GM12878 (cell line): ENCODE measurements around the gene ROBO4. TPM values are rescaled to one million over a fixed set of nuclear protein-coding genes. Genes with fewer than 3 reads are reported as not detected.

Source experiments
- ATAC-seq: fragments of 200-7000 bp; cut with Tn5 transposase; 3 replicates; pipeline ENCODE4 v1.9.1; 2020; ENCODE audit warnings: mild to moderate bottlenecking, moderate library complexity
- BruUV-seq: library from RNA; stranded (reverse); fragments of 400-500 nt; replicated peaks from 2 replicates; lab custom pipeline; 2021; lab: Mats Ljungman, UMichigan
- CTCF ChIA-PET: fragments of 300-600 bp; sonication (Branson Sonifier 250); formaldehyde crosslinking; extraction: SDS; loops from one replicate; lab custom pipeline; 2021; ENCODE audit warnings: inconsistent platforms; lab: Yijun Ruan, JAX
- POLR2A ChIA-PET: fragments of 350-600 bp; formaldehyde crosslinking; extraction: SDS; loops from one replicate; lab custom pipeline; 2021; ENCODE audit warnings: inconsistent platforms; lab: Charles Lee
- RAD21 ChIA-PET: fragments of 300-600 bp; sonication (Branson Sonifier 250); formaldehyde crosslinking; loops from one replicate; lab custom pipeline; 2023; ENCODE audit warnings: antibody characterized with exemption; ENCODE audit not compliant: unreplicated experiment; lab: Charles Lee
- SMC1A ChIA-PET: fragments of 300-600 bp; sonication (Branson Sonifier 250); formaldehyde crosslinking; loops from one replicate; lab custom pipeline; 2023; ENCODE audit not compliant: unreplicated experiment, uncharacterized antibody; lab: Charles Lee
- DNase-seq: peaks from one replicate; pipeline ENCODE4 v3.0.0-alpha.2; 2011; ENCODE audit warnings: low read depth, low spot score
- FAIRE-seq: peaks from 3 replicates; lab custom pipeline; 2011; peaks lifted over from hg19 to GRCh38; lab: Jason Lieb, UNC
- H2AFZ ChIP-seq: 2 replicates; pipeline ENCODE4 v1.6.0; 2011; ENCODE audit warnings: low read depth, low read length, control low read depth; ENCODE audit not compliant: control insufficient read depth
- H3K27ac ChIP-seq: 2 replicates; pipeline ENCODE4 v1.5.1; 2011; ENCODE audit warnings: control low read depth; ENCODE audit not compliant: control insufficient read depth, insufficient read depth
- H3K27me3 ChIP-seq, 2 experiments: replicated peaks in 1 of 2; 2 replicates each; pipeline versions ENCODE4 v1.6.0 to v1.6.1; 2011; ENCODE audit warnings: low read length in 1 of 2; ENCODE audit not compliant: control insufficient read depth in 2 of 2, insufficient read depth in 2 of 2
- H3K36me3 ChIP-seq, 2 experiments: 2 replicates each; pipeline ENCODE4 v1.5.1; 2011; ENCODE audit warnings: low read length in 1 of 2; ENCODE audit not compliant: control insufficient read depth in 2 of 2, insufficient read depth in 2 of 2
- H3K4me1 ChIP-seq: 2 replicates; pipeline ENCODE4 v1.6.1; 2011; ENCODE audit warnings: mild to moderate bottlenecking, low read length, moderate library complexity, mixed read lengths; ENCODE audit not compliant: control insufficient read depth, insufficient read depth
- H3K4me2 ChIP-seq: 2 replicates; pipeline ENCODE4 v1.6.0; 2011; ENCODE audit warnings: control low read depth; ENCODE audit not compliant: control insufficient read depth, insufficient read depth
- H3K4me3 ChIP-seq: fragments of 200-600 bp; sonication (generic); 2 replicates; pipeline ENCODE4 v1.5.1; 2016
- H3K79me2 ChIP-seq: 2 replicates; pipeline ENCODE4 v1.6.0; 2011; ENCODE audit warnings: low read length; ENCODE audit not compliant: control insufficient read depth, insufficient read depth
- H3K9ac ChIP-seq: 2 replicates; pipeline ENCODE4 v1.8.0; 2011; ENCODE audit warnings: low read length, control low read depth, mixed read lengths; ENCODE audit not compliant: control insufficient read depth, insufficient read depth
- H3K9me3 ChIP-seq: replicated peaks from 3 replicates; pipeline ENCODE4 v1.5.1; 2011; ENCODE audit warnings: mild to moderate bottlenecking, low read length; ENCODE audit not compliant: control insufficient read depth, insufficient read depth
- H4K20me1 ChIP-seq: 2 replicates; pipeline ENCODE4 v1.6.0; 2011; ENCODE audit not compliant: control insufficient read depth, insufficient read depth
- ESRRA ChIP-seq: IDR thresholded peaks from 2 replicates; pipeline ENCODE4 v1.6.1; 2012; ENCODE audit warnings: mild to moderate bottlenecking, low read length, improper control_type of control experiment
- NR2C1 ChIP-seq: fragments of 450-650 bp; IDR thresholded peaks from 2 replicates; pipeline ENCODE4 v1.6.1; 2017; ENCODE audit warnings: antibody characterized with exemption, mild to moderate bottlenecking, moderate library complexity
- SIX5 ChIP-seq: IDR thresholded peaks from 2 replicates; pipeline ENCODE4 v1.6.1; 2011; ENCODE audit warnings: mild to moderate bottlenecking, low read depth, low read length, moderate library complexity; ENCODE audit not compliant: severe bottlenecking
- ZBTB40 ChIP-seq: fragments of 450-650 bp; IDR thresholded peaks from 2 replicates; pipeline ENCODE4 v1.6.1; 2016; ENCODE audit warnings: mild to moderate bottlenecking, moderate library complexity, borderline replicate concordance
- WGBS: methylation state at CpG from one replicate; pipeline ENCODE4 v1.1.6; 2016; ENCODE audit warnings: low lambda C conversion rate; ENCODE audit not compliant: insufficient replicate concordance, insufficient coverage; ENCODE audit errors: missing lambda C conversion rate; 5-methylcytosine and 5-hydroxymethylcytosine counted together
- in situ Hi-C: fragments of 300-500 bp; cut with MboI; formaldehyde crosslinking; loops from 9 replicates; pipeline ENCODE4 v1.14.3; 2018; ENCODE audit warnings: mixed read lengths
- intact Hi-C: fragments of 100-400 bp; cut with micrococcal nuclease; formaldehyde crosslinking; loops from one replicate; pipeline ENCODE4 v1.14.2; 2022; ENCODE audit not compliant: unreplicated experiment
- polyA plus RNA-seq, 11 experiments: library from polyadenylated mRNA; depleted of rRNA in 4 of 11; unstranded in 6 of 11; stranded (reverse) in 5 of 11; fragments of >200 nt; fragmentation: Nextera tagmentation in 4 of 11; fragmentation: Illumina TruSeq in 1 of 11; extraction: Ambion mirVana in 4 of 11; extraction: Trizol in 1 of 11; gene quantifications; 1 replicate in 1 of 11; 2 replicates in 10 of 11; pipeline versions ENCODE4 v1.2.1 to v1.2.3, GENCODE V29; 2011 to 2016; ENCODE audit warnings: inconsistent platforms in 2 of 11, missing spikeins in 2 of 11, low read depth in 1 of 11
- total RNA-seq, 4 experiments: library from RNA; depleted of rRNA in 3 of 4; stranded (reverse); fragments of >200 nt in 3 of 4; fragmentation: Illumina TruSeq in 1 of 4; extraction: Trizol in 1 of 4; gene quantifications; 2 replicates each; pipeline versions ENCODE4 v1.2.1 to v1.2.3, GENCODE V29; 2013 to 2021
- TF ChIP-seq, protein P1 (sequence below): fragments of 450-650 bp; IDR thresholded peaks from 2 replicates; pipeline ENCODE4 v1.6.1; 2017; ENCODE audit warnings: borderline replicate concordance
- TF ChIP-seq, protein P2 (sequence below), 3 experiments: IDR thresholded peaks in 2 of 3; conservative IDR thresholded peaks in 1 of 3; 2 replicates each; pipeline ENCODE4 v1.5.1; 2011; ENCODE audit warnings: low read depth in 3 of 3, low read length in 3 of 3, mild to moderate bottlenecking in 3 of 3, control low read depth in 2 of 3, moderate library complexity in 2 of 3, inconsistent platforms in 1 of 3, mixed read lengths in 1 of 3; ENCODE audit not compliant: control insufficient read depth in 2 of 3, insufficient read depth in 1 of 3; ENCODE audit errors: extremely low read depth in 1 of 3

Gene ROBO4
- total and polyA plus RNA-seq, 10 of the 15 experiments (the other 5 are each of a cell fraction or from before 2014, with no cell fraction given) = not detected

DNA sequence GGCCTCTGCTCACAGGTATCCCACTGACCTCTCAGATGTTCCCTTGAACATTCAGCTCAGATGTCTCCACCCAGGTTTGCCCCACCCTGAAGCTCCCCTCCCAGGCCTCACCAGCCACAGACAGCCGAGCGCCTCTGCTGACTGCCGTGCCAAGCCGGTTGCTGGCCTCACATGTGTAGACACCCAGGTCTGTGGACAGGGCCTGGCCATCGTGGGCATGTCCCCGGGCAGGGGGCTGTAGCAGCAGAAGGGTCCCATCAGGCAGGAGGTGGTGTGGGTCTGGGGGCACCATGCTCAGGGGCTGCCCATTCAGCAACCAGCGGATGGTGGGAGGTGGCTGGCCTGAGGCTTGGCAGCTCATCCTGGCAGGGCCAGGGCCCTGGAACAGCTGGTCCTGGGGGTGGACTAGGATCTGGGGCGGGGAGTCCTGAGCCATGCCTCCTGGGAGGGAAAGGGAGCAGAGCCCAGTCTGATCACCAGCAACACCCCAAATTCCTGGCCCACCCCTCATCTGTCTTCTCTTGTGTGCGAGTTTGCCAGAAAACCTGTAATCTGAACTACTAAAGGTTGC, 759 bp downstream of the ROBO4 start:
- Histone ChIP-seq H3K4me2 (no peak overlapping the region), H3K27ac (no peak overlapping the region), H3K9me3 (no peaks in the 10 kb centered on the region), H3K36me3 (no peaks in the 10 kb centered on the region), H3K4me3 (no peak overlapping the region), H3K9ac (no peak overlapping the region), H3K79me2 (no peaks in the 10 kb centered on the region), H3K27me3 (peaks cover 3 to 7% of the 10 kb centered on the region in 2 experiments; a peak in 3 of 4 replicates), H2AFZ (no peak overlapping the region), H3K4me1 (no peaks in the 10 kb centered on the region), H4K20me1 (no peaks in the 10 kb centered on the region)
- DNase-seq (no peak), FAIRE-seq (no peak), ATAC-seq (no peak)
- 55% methylated on average over 9 of the region's 9 CpGs for WGBS
- ChIA-PET CTCF (no interaction called here), POLR2A (interaction anchor here (0.6 kb wide), 1 partner anchor 476 kb away, joined by 3 read pairs; no protein-coding TSS in a partner anchor), RAD21 (no interaction called here), SMC1A (no interaction called here)
- intact Hi-C loops = no loop called here
- in situ Hi-C loops = no loop called here
- BruUV-seq = no TSS peak
- TF ChIP-seq ESRRA (no peak), SIX5 (no peak)
- TF ChIP-seq, protein P1, sequence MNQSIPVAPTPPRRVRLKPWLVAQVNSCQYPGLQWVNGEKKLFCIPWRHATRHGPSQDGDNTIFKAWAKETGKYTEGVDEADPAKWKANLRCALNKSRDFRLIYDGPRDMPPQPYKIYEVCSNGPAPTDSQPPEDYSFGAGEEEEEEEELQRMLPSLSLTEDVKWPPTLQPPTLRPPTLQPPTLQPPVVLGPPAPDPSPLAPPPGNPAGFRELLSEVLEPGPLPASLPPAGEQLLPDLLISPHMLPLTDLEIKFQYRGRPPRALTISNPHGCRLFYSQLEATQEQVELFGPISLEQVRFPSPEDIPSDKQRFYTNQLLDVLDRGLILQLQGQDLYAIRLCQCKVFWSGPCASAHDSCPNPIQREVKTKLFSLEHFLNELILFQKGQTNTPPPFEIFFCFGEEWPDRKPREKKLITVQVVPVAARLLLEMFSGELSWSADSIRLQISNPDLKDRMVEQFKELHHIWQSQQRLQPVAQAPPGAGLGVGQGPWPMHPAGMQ = no peak

GRCh38 chr11:124896071-124896750, 1.5 kb downstream of the ROBO4 start:
- 39% methylated on average over 16 of the region's 16 CpGs for WGBS
- RAD21 ChIA-PET = no interaction called here
- in situ Hi-C loops = no loop called here
- Histone ChIP-seq H3K79me2 (no peaks in the 10 kb centered on the region), H3K27ac (no peak overlapping the region), H3K4me3 (no peak overlapping the region), H2AFZ (no peak overlapping the region), H3K4me1 (no peaks in the 10 kb centered on the region), H3K9ac (no peak overlapping the region), H3K27me3 (peaks cover 3 to 7% of the 10 kb centered on the region in 2 experiments; a peak in 3 of 4 replicates), H3K36me3 (no peaks in the 10 kb centered on the region), H3K4me2 (no peak overlapping the region), H4K20me1 (no peaks in the 10 kb centered on the region), H3K9me3 (no peaks in the 10 kb centered on the region)
- CTCF ChIA-PET = no interaction called here
- FAIRE-seq (no peak), ATAC-seq (no peak), DNase-seq (no peak)
- POLR2A ChIA-PET = no interaction called here
- SMC1A ChIA-PET = no interaction called here
- intact Hi-C loops = no loop called here
- BruUV-seq = no TSS peak
- TF ChIP-seq ZBTB40 (no peak), NR2C1 (no peak)
- TF ChIP-seq, protein P2, sequence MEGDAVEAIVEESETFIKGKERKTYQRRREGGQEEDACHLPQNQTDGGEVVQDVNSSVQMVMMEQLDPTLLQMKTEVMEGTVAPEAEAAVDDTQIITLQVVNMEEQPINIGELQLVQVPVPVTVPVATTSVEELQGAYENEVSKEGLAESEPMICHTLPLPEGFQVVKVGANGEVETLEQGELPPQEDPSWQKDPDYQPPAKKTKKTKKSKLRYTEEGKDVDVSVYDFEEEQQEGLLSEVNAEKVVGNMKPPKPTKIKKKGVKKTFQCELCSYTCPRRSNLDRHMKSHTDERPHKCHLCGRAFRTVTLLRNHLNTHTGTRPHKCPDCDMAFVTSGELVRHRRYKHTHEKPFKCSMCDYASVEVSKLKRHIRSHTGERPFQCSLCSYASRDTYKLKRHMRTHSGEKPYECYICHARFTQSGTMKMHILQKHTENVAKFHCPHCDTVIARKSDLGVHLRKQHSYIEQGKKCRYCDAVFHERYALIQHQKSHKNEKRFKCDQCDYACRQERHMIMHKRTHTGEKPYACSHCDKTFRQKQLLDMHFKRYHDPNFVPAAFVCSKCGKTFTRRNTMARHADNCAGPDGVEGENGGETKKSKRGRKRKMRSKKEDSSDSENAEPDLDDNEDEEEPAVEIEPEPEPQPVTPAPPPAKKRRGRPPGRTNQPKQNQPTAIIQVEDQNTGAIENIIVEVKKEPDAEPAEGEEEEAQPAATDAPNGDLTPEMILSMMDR (IDR thresholded peaks at IDR 0.05 in 2 of 3, conservative IDR thresholded peaks at IDR 0.05 in 1 of 3; ENCODE audit: control insufficient read depth in 2 of 3, extremely low read depth in 1 of 3, insufficient read depth in 1 of 3, low read depth in 3 of 3, low read length in 3 of 3) = no peak
